Esophagus (tissue), 2 donors: Measurements from ENCODE around the gene SPATA9. TPM values are rescaled to one million over a fixed set of nuclear protein-coding genes. Genes with fewer than 3 reads are reported as not detected.
"Not testable (repeated sequence)": the region's sequence is repeated elsewhere in the genome, so short reads cannot be mapped to it uniquely, and the experiment has no call there.

ENCODE experiments used
- H3K27ac ChIP-seq, 2 donors: one replicate each; pipeline ENCODE4 v1.5.1; 2013; ENCODE audit warnings: low read depth in 2 of 2, mild to moderate bottlenecking in 2 of 2, inconsistent platforms in 1 of 2, low read length in 1 of 2, moderate library complexity in 1 of 2
- H3K27me3 ChIP-seq, 2 donors: one replicate each; pipeline ENCODE4 v1.6.1; 2013; ENCODE audit warnings: low read length in 2 of 2, control low read depth in 1 of 2, mild to moderate bottlenecking in 1 of 2; ENCODE audit not compliant: insufficient read depth in 2 of 2, control insufficient read depth in 1 of 2
- H3K36me3 ChIP-seq, 2 donors: one replicate each; pipeline ENCODE4 v1.6.1; 2013; ENCODE audit warnings: low read length in 1 of 2; ENCODE audit not compliant: control insufficient read depth in 2 of 2, insufficient read depth in 2 of 2
- H3K4me1 ChIP-seq, 2 donors: one replicate each; pipeline ENCODE4 v1.6.1; 2013; ENCODE audit warnings: low read length in 1 of 2; ENCODE audit not compliant: control insufficient read depth in 2 of 2, insufficient read depth in 2 of 2
- H3K4me3 ChIP-seq, 2 donors: one replicate each; pipeline ENCODE4 v1.5.1; 2013; ENCODE audit warnings: low read length in 2 of 2, mild to moderate bottlenecking in 2 of 2, low read depth in 1 of 2, moderate library complexity in 1 of 2
- H3K9me3 ChIP-seq, 2 donors: one replicate each; pipeline ENCODE4 v1.6.1; 2013; ENCODE audit warnings: mild to moderate bottlenecking in 2 of 2, low read depth in 1 of 2, low read length in 1 of 2, moderate library complexity in 1 of 2; ENCODE audit not compliant: control insufficient read depth in 2 of 2, insufficient read depth in 1 of 2
- WGBS, 2 donors: extraction: QIAGEN DNeasy Blood & Tissue Kit; methylation state at CpG; one replicate each; pipeline ENCODE4 v1.1.7; 2013; 5-methylcytosine and 5-hydroxymethylcytosine counted together
- polyA plus RNA-seq, 2 donors: library from polyadenylated mRNA; stranded (reverse); fragments of 200-250 nt; gene quantifications; one replicate each; pipeline ENCODE4 v1.2.3, GENCODE V29; 2013
- donor health status: healthy with polysubstance abuse.
- donor health status: Bipolar disorder and iron deficiency.

Gene SPATA9
- polyA plus RNA-seq, 2 donors: 0.06 TPM; not detected in 1

GRCh38 chr5:95632942-95633341 lies 49.8 kb downstream of the SPATA9 start:
- H3K4me3 ChIP-seq, H3K27ac ChIP-seq, H3K4me1 ChIP-seq, H3K36me3 ChIP-seq, H3K27me3 ChIP-seq, H3K9me3 ChIP-seq: not testable (repeated sequence)
- WGBS, 2 donors: 92 to 95% methylated on average over 2 of the region's 2 CpGs

DNA sequence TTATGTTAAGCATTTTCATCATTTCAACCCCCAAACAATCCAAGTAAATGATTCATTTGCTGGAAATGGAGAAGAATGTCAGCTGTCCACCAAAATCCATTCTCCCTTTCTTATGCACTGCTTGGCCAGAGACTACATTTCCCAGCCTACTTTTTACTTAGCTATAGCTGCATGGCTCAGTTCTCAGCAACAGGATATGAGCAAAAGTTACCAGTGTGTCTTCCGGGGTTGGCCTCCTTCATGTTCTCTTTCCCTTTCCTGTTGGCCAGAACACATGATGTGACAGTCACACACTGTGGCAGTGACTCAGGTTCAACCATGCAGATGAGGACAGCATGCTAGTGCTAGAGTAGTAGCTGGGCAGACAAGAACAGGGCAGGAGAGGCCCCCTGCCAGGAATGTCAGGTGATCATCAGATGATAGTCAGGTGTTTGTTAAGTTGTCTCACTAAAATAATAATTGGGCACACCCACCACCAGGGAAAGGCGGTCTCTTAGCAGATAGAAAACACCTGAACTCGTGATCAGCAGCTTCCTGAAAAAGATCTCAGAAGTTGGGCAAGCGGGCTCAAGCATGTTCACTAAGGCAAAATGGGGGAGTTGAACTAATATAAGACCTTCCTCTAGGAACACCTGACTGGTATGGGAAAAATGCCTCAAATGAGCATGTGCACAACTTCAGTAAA lies 50.7 kb downstream of the SPATA9 start:
- H3K4me1 ChIP-seq: no peaks in the 10 kb centered on the region
- WGBS, 2 donors: 78 to 87% methylated on average over 4 of the region's 4 CpGs

GRCh38 chr5:95631255-95631958 lies 51.4 kb downstream of the SPATA9 start:
- no peaks in the 10 kb centered on the region for H3K4me1 ChIP-seq
- WGBS, 2 donors: 42 to 52% methylated on average over 2 of the region's 2 CpGs
- no peak overlapping the region for H3K4me3 ChIP-seq
- no peak overlapping the region for H3K27ac ChIP-seq
- H3K27me3 ChIP-seq: no peaks in the 10 kb centered on the region
- no peaks in the 10 kb centered on the region for H3K36me3 ChIP-seq
- H3K9me3 ChIP-seq: no peaks in the 10 kb centered on the region

More for the DNA sequence above, 50.7 kb downstream of the SPATA9 start:
- Histone ChIP-seq H3K27me3 (no peaks in the 10 kb centered on the region), H3K4me3 (no peak overlapping the region), H3K36me3 (no peaks in the 10 kb centered on the region), H3K27ac (no peak overlapping the region), H3K9me3 (no peaks in the 10 kb centered on the region)

GRCh38 chr5:95630394-95630917 lies 52.3 kb downstream of the SPATA9 start:
- Histone ChIP-seq H3K36me3 (no peaks in the 10 kb centered on the region), H3K27ac (no peak overlapping the region), H3K4me3 (no peak overlapping the region), H3K9me3 (no peaks in the 10 kb centered on the region), H3K27me3 (no peaks in the 10 kb centered on the region), H3K4me1 (no peaks in the 10 kb centered on the region)
- WGBS, 2 donors: 96 to 97% methylated on average over 5 of the region's 5 CpGs

DNA sequence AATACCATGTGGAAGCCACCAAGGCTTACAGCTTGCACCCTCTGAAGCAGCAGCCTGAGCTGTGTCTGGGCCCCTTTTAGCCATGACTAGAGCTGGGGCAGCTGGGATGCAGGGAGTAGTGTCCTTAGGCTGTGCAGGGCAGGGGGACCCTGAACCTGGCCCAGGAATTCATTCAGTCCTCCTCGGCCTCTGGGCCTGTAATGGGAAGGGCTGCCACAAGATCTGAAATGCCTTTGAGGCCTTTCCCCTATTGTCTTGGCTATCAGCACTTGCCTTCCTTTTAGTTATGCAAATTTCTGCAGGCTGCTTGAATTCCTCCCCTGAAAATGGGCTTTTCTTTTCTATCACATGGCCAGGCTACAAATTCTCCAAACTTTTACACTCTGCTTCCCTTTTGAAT lies 53.9 kb downstream of the SPATA9 start:
- 84 to 85% methylated on average over 1 of the region's 1 CpG for WGBS, 2 donors
- Histone ChIP-seq H3K4me1 (no peaks in the 10 kb centered on the region), H3K36me3 (no peaks in the 10 kb centered on the region), H3K27me3 (no peaks in the 10 kb centered on the region), H3K27ac (no peak overlapping the region), H3K9me3 (no peaks in the 10 kb centered on the region), H3K4me3 (no peak overlapping the region)

DNA sequence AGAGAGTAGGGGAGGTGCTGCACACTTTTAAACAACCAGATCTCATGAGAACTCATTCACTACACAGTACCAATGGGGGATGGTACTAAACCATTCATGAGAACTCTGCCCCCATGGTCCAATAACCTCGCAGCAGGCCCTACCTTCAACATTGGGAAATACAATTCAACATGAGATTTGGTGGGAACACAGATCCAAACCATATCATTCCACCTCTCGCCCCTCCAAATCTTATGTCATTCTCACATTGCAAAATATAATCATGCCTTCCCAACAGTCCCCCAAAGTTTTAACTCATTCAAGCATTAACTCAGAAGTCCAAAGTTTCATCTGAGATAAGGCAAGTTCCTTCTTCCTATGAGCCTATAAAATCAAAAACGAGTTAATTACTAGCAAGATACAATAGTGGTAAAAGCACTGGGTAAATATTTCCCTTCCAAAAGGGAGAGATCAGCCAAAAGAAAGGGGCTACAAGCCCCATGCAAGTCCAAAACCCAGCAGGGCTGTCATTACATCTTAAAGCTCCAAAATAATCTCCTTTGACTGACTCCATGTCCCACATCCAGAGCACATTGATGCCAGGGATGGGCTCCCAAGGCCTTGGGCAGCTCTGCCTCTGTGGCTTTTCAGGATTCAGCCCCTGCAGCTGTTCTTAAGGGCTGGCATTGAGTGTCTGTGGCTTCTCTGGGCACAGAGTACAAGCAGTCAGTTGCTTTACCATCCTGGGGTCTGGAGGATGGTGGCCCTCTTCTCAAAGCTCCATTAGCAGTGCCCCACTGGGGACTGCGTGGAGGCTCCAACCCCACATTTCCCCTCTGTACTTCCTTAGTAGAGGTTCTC lies 54.6 kb downstream of the SPATA9 start:
- Histone ChIP-seq H3K4me3 (no peak overlapping the region), H3K27me3 (no peaks in the 10 kb centered on the region), H3K4me1 (no peaks in the 10 kb centered on the region), H3K27ac (no peak overlapping the region), H3K36me3 (no peaks in the 10 kb centered on the region), H3K9me3 (no peaks in the 10 kb centered on the region)
- WGBS, 2 donors: 82 to 87% methylated on average over 4 of the region's 4 CpGs

DNA sequence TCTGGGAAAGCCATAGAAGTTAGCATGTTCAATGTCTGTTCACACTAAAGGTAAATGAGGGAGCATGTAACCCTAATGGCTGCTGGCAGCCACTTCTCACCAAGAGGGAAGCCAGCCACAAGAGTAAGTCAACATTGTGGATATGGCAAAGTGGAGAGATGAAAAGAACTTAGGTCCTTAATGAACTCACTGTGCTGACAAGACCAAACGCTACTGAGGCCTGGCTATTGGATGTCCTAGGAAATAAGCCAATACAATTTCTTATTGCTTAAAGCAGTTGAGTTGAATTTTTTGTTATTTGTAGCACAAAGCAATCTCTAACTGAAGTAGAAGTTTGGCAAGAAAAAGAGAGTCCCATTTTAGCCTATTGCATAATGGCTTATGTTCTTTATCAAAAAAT lies 56.1 kb downstream of the SPATA9 start:
- Histone ChIP-seq H3K27me3 (no peaks in the 10 kb centered on the region), H3K4me3 (no peak overlapping the region), H3K27ac (no peak overlapping the region), H3K4me1 (no peaks in the 10 kb centered on the region), H3K9me3 (no peaks in the 10 kb centered on the region), H3K36me3 (no peaks in the 10 kb centered on the region)
- WGBS, 2 donors: 84 to 92% methylated on average over 1 of the region's 1 CpG

DNA sequence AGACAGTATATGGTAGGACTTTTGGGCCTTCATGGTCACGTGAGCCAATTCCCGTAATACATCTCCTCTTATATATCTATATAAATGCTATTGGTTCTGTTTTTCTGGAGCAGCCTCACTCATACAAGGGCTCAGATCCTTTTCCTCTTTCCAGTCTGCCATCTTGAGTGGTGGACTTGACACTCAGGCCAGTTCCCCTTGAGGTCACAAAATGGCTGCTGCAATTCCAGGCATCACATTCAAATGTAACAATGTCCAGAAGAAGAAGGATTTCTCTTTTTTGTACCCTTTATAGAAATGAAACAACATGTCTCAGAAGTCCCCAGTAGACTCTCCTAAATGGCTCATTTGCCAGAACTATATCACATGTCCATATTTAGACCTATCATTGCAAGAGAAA lies 58.4 kb downstream of the SPATA9 start:
- H3K27me3 ChIP-seq: no peaks in the 10 kb centered on the region
- H3K36me3 ChIP-seq: no peaks in the 10 kb centered on the region
- H3K27ac ChIP-seq: no peak overlapping the region
- no peaks in the 10 kb centered on the region for H3K9me3 ChIP-seq
- H3K4me1 ChIP-seq: peaks cover 5 to 6% of the 10 kb centered on the region in 2 donors
- WGBS, 2 donors: 94 to 100% methylated on average over 2 of the region's 2 CpGs
- H3K4me3 ChIP-seq: no peak overlapping the region

GRCh38 chr5:95623706-95624105 lies 59.1 kb downstream of the SPATA9 start:
- Histone ChIP-seq H3K27me3 (no peaks in the 10 kb centered on the region), H3K27ac (no peak overlapping the region), H3K4me3 (no peak overlapping the region), H3K9me3 (no peaks in the 10 kb centered on the region), H3K36me3 (no peaks in the 10 kb centered on the region), H3K4me1 (peaks cover 5 to 6% of the 10 kb centered on the region in 2 donors)
- WGBS, 2 donors: 90 to 96% methylated on average over 5 of the region's 5 CpGs
